Right lobe of liver (tissue), 4 donors: Measurements from ENCODE around the gene GLCE.

ENCODE experiments used
- CTCF ChIP-seq, 4 donors: fragments of 200-600 bp in 3 of 4; fragments of 450-650 bp in 1 of 4; IDR thresholded peaks; one replicate each; pipeline versions ENCODE4 v1.5.1 to v1.8.0; 2016 to 2022; ENCODE audit warnings: antibody characterized with exemption in 4 of 4, mild to moderate bottlenecking in 2 of 4
- POLR2A ChIP-seq: fragments of 450-650 bp; IDR thresholded peaks from one replicate; pipeline ENCODE4 v1.6.1; 2017; ENCODE audit warnings: antibody characterized with exemption, mild to moderate bottlenecking
- donor health status: DM: no; HTN: no; CAD: no.
- donor health status: DM: no; HTN: no; CAD: no.
- donor health status: DM: no; HTN: yes; CAD: no.

- TF ChIP-seq CTCF (IDR thresholded peaks at IDR 0.05) (no peak), POLR2A (no peak)
Observed at GRCh38 chr15:69189157-69189556, 28.7 kb downstream of the GLCE start.
